GM04503 (cell line): ENCODE measurements around the gene BEGAIN.
"Not testable (repeated sequence)": the region's sequence is repeated elsewhere in the genome, so short reads cannot be mapped to it uniquely, and the experiment has no call there.

ENCODE experiments used
- DNase-seq: peaks from one replicate; pipeline ENCODE4 v3.0.0-alpha.2; 2012; ENCODE audit warnings: low read depth

The BEGAIN gene

GRCh38 chr14:100523131-100523842 is 63.9 kb downstream of the BEGAIN start:
- DNase-seq: no peak

- DNase-seq: no peak
These were observed 64.6 kb downstream of the BEGAIN start for GRCh38 chr14:100522616-100523099.

- not testable (repeated sequence) for DNase-seq
These were observed 81.2 kb downstream of the BEGAIN start for GRCh38 chr14:100506053-100506452.

GRCh38 chr14:100504372-100505078 is 82.7 kb downstream of the BEGAIN start:
- no peak for DNase-seq

GRCh38 chr14:100503251-100503650 is 84.0 kb downstream of the BEGAIN start:
- no peak for DNase-seq

GRCh38 chr14:100502622-100503220 is 84.5 kb downstream of the BEGAIN start:
- no peak for DNase-seq

- no peak for DNase-seq
These were observed 87.1 kb downstream of the BEGAIN start for GRCh38 chr14:100500128-100500527.

- DNase-seq: no peak
These were observed 89.1 kb downstream of the BEGAIN start for GRCh38 chr14:100498068-100498467.

- DNase-seq: no peak
These were observed 91.3 kb downstream of the BEGAIN start for GRCh38 chr14:100495917-100496316.

- DNase-seq: no peak
These were observed 92.6 kb downstream of the BEGAIN start for GRCh38 chr14:100494645-100495044.

GRCh38 chr14:100490252-100490651 is 97.0 kb downstream of the BEGAIN start:
- no peak for DNase-seq

GRCh38 chr14:100488057-100488456 is 99.2 kb downstream of the BEGAIN start:
- no peak for DNase-seq

GRCh38 chr14:100487304-100487703 is 99.9 kb downstream of the BEGAIN start:
- no peak for DNase-seq
